Stimulated activated CD4-positive, alpha-beta T cell treated with anti-CD3 and anti-CD28 coated beads, Interleukin-1b, Interleukin-23, amount 100 ng/mL, for 24 hours (primary cell): ENCODE results near the gene KLK7.
"Not testable (repeated sequence)": the region's sequence is repeated elsewhere in the genome, so short reads cannot be mapped to it uniquely, and the experiment has no call there.

Source experiments
- DNase-seq, 4 experiments: peaks; one replicate each; pipeline ENCODE4 v3.0.0-alpha.2; 2020; ENCODE audit warnings: low read depth in 4 of 4, low spot score in 1 of 4

The KLK7 gene

GRCh38 chr19:50978772-50979390, 4.8 kb downstream of the KLK7 start:
- DNase-seq, result no peak

DNA sequence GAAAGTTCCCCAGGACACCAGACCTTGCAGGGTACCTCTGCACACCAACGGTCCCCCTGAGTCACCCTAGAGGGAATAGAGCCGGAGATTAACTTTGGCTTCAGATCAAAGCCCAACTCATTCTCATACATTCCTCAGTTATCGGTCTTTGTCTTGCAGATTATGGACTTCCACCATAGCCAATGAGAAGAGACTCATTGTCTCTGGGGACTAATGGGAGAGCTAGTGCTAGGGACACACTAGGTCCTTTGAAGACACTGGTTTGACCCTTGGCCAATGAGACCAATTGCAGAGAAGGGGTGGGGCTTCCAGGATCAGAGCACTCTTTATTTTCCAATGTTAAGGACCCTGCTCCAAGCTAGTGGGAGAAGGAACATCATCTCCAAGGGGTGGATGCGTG, 6.1 kb downstream of the KLK7 start:
- no peak for DNase-seq

DNA sequence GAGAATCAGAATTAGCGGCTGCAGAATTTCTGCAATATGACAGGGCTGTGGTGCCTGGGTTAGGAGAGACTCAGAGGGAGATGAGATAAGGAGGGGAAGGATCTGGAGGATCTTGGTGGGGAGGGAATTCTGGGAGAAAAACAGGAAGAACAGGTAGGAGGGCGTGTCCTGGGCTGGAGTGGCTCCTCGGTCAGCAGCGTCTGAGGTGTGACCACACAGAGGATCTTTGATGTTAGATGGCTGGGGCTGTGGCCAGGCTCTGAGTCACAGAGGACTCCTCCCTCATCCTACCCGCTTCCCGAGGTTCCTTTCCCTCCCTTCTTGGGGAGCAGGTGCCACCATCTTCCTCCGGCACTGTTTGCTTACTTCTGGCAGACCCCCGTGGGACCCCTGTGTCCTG, 8.0 kb downstream of the KLK7 start:
- no peak for DNase-seq

GRCh38 chr19:50974702-50975556, 8.8 kb downstream of the KLK7 start:
- no peak for DNase-seq

DNA sequence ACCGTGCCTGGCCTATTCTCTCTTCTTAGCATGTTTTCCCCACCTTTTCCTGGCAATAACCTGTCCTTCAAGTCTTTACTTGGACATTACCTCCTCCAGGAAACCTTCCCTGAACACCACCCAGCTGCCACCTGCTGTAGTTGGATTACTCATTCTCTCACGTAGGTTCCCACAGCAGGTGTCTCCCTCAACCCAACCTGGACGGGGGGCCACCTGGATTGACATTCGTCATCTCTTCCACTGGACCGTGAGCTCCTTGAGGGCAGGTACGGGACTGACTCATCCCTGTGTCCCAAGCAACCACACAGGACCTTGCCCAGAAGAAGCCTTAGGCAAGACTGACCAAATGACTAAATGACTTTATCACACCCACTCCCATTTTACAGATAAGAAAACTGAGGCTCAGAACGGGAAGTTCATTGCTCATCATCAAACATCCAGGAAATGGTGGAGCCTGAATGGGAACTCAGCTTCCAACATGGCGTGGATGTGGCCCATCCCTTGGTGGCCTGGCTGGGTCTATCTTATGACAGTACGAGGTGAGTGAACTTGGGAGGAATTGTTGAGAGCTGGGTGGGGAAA, 10.8 kb downstream of the KLK7 start:
- DNase-seq, result no peak

GRCh38 chr19:50969810-50970209, 13.9 kb downstream of the KLK7 start:
- not testable (repeated sequence) for DNase-seq

DNA sequence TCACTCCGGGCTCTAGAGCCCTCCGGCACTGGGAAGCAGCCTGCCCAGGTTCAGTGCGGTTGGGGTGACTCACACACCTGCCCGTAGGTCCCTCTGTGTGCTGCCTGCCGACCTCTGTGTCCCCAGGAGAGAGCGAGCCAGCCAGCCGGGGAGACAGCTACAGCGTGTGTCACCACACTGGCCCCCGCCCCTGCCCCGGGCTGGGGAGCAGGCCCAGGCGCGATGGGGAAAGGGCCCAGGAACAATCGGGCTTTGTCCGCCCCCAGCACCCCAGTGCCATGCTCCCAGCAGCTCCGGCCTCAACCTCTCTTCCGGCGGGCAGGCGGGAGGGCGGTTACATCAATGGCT, 14.3 kb downstream of the KLK7 start, which contains the start of gene KLK6:
Gene KLK6, minus strand, starts transcription at position 179 of the 348 bp plus-strand sequence. CDS start 1,487 bp downstream, outside the sequence.
- DNase-seq, result no peak

DNA sequence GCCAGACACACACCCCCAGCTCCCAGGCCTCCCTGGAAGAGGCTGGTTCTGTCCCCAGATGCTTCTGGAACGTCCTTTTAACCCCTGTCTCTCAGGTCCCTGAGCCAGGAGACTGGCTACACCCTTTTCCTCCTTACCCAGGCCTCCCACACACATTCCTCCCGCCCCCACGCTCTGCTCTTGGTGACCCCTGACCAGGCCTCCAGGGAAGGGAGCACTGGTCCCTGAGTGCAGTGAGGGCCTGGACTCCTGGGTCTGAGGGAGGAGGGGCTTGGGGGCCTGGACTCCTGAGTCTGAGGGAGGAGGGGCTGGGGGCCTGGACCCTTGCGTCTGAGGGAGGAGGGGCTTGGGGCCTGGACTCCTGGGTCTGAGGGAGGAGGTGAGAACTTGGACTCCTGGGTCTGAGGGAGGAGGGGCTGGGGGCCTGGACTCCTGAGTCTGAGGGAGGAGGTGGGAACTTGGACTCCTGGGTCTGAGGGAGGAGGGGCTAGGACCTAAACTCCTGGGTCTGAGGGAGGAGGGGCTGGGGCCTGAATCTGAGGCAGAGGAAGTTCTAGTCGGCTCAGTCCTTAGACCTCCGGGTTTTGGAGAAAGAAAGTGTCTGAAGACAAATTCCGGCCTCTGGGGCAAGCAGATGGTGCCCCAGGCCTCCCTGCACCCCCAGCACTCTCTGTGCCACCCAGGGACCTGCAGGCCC, 14.9 kb downstream of the KLK7 start:
- no peak for DNase-seq

GRCh38 chr19:50967929-50968715, 15.6 kb downstream of the KLK7 start:
- no peak for DNase-seq

DNA sequence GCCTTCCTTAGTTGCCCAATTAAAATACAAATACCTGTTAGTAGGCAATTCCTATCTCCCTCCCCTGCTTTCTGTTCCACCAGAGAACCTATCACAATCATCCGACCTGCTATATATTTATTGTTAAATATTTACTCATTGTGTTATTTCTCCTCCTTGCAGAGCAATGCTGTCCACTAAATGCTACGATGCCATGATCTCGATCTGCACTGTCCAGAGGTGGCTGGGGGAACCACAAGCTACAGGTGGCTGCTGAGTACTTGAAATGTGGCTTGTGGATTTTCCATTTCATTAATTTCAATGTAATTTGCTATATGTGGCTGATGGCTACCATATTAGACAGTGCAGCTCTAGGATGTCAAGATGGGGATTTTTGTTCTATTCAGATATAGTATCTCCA, 19.5 kb downstream of the KLK7 start:
- DNase-seq, result no peak

DNA sequence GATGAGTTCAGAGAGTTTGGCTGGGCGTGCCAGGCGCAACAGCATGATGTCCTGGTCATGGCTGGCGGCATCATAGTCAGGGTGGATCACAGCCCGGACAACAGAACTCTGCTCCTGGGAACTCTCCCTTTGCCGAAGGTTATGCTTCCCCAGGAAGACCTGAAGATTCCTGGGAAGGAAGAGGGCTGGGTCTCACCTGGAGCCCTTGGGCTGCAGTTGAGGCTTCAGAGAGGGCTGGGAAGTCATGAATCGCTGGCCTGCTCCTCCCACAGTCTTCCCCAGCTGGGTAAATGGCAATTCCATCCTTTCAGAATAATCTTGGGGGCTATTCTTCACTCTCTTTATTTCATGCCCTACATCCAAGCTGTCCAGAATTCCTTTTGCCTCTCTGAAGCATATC, 20.3 kb downstream of the KLK7 start:
- DNase-seq, result no peak

GRCh38 chr19:50962245-50962644, 21.5 kb downstream of the KLK7 start:
- DNase-seq, result no peak

- DNase-seq, result no peak
Measured at GRCh38 chr19:50959731-50960500, 23.8 kb downstream of the KLK7 start.

DNA sequence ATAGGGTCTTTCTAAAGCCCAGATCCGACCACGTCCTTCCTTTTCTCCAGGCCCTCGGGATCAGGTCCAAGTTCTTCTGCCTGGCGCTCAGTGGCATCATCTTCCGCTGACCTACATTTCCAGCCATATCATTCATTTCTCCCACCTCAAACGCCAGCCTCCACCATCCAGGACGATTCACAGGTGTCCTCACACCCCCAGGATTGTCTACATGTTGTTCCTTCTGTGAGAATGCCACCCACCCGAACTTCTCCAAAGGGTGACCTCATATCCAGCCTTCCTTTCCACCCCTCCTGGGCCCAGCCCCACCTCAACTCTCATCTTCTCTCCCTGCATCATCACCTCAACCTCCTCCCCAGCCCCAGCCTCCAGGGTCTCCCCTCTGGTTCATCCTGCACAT, 26.1 kb downstream of the KLK7 start:
- no peak for DNase-seq

- DNase-seq, result no peak
Measured at GRCh38 chr19:50952910-50953309, 30.8 kb downstream of the KLK7 start, which contains the start of gene KLK5. KLK5 (minus strand) TSS chr19:50953038; CDS start chr19:50952657, 381 bp downstream.

DNA sequence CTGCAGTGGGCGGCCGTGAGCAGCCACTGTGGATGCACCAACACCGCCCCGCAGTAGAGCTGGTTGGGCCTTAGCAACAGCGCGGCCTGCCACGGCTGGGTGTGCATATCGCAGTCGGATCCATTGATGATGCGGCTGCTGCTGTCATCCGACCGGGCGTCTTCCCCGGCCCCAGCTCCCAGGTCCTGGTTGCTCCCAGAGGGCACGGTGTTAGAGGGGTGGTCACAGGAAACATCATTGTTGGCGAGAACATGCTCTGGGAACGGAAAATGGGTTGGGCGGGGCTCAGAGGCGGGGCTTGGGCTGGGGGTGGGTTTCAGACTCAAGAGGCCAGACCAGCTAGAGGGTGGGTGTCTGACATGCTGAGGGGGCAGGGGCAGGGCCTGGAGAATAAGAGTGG, 33.9 kb downstream of the KLK7 start:
- no peak for DNase-seq

GRCh38 chr19:50947123-50947522, 36.6 kb downstream of the KLK7 start:
- no peak for DNase-seq

- no peak for DNase-seq
Measured at GRCh38 chr19:50944795-50945194, 38.9 kb downstream of the KLK7 start.

DNA sequence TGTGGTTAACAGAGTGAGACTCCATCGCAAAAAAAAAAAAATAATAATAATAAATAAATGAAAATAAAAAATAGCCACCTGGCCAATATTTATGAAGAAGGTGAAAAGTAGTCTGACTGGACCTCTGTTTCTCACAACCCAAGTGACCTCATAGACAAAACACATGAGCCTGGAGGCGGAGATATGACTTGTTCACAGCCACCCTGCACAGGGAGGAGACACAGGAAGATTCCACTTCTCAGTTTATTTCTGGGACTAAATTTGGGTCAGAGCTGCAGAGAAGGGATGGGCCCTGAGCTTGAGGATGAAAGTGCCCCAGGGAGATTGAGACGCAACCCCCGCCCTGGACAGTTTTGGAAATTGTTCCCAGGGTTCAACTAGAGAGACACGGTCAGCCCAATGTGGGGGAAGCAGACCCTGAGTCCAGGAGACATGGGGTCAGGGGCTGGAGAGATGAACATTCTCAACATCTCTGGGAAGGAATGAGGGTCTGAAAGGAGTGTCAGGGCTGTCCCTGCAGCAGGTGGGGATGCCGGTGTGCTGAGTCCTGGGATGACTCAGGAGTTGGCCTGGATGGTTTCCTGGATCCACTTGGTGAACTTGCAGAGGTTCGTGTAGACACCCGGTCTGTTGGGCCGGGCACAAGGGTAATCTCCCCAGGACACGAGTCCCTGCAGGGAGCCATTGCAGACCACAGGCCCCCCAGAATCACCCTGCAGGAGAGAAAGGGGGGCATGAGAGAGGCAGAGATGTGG, 40.5 kb downstream of the KLK7 start:
- no peak for DNase-seq
